Measurements from ENCODE around the gene KIF20A. TPM values are rescaled to one million over a fixed set of nuclear protein-coding genes. Genes with fewer than 3 reads are reported as not detected.
"Not testable (repeated sequence)": the region's sequence is repeated elsewhere in the genome, so short reads cannot be mapped to it uniquely, and the experiment has no call there.

Gene KIF20A
- total RNA-seq, 1 experiment from 2014 or later = 74.2 TPM

- RAD21 ChIA-PET (ENCODE audit: low non-redundant PET in 1 of 2, low total read pairs in 2 of 2, uncharacterized antibody in 2 of 2, unreplicated experiment in 2 of 2); H3K27me3 ChIP-seq (ENCODE audit: insufficient read depth, low read length); H3K9me3 ChIP-seq (ENCODE audit: control insufficient read depth in 1 of 2, insufficient read depth in 1 of 2, low read depth in 1 of 2, low read length in 2 of 2); DNase-seq (ENCODE audit: low read depth, low spot score); H3K27ac ChIP-seq (ENCODE audit: low read depth, low read length); intact Hi-C loops (cut with micrococcal nuclease); H3K4me1 ChIP-seq (ENCODE audit: control insufficient read depth in 1 of 2, insufficient read depth in 2 of 2, low read length in 2 of 2); H3K9ac ChIP-seq (ENCODE audit: low read length); CTCF ChIA-PET; H2AFZ ChIP-seq (ENCODE audit: low read depth, low read length, poor library complexity, severe bottlenecking); H3K36me3 ChIP-seq (ENCODE audit: control insufficient read depth in 1 of 2, insufficient read depth in 2 of 2, low read length in 2 of 2); H3K4me3 ChIP-seq (replicated peaks in 1 of 2; ENCODE audit: low read depth in 1 of 2, low read length in 2 of 2); H4K20me1 ChIP-seq (ENCODE audit: insufficient read depth); H3K4me2 ChIP-seq (ENCODE audit: low read length); BruUV-seq (replicated peaks); ATAC-seq; POLR2A ChIA-PET; H3K79me2 ChIP-seq (ENCODE audit: insufficient read depth, low read length); H3K9me2 ChIP-seq (ENCODE audit: insufficient read depth): not testable (repeated sequence)
These were observed 35.3 kb upstream of the KIF20A start for GRCh38 chr5:138143578-138143977.

- BruUV-seq (replicated peaks) = no TSS peak
- Histone ChIP-seq H3K4me3 (replicated peaks in 1 of 2; ENCODE audit: low read depth in 1 of 2, low read length in 2 of 2) (peak overlapping the region in 1 of 2 experiments; percentile 6; a peak in 1 of 4 replicates), H3K4me1 (ENCODE audit: control insufficient read depth in 1 of 2, insufficient read depth in 2 of 2, low read length in 2 of 2) (peaks cover 4 to 19% of the 10 kb centered on the region in 2 experiments; a peak in 3 of 4 replicates), H3K36me3 (ENCODE audit: control insufficient read depth in 1 of 2, insufficient read depth in 2 of 2, low read length in 2 of 2) (no peaks in the 10 kb centered on the region), H3K27me3 (ENCODE audit: insufficient read depth, low read length) (no peaks in the 10 kb centered on the region), H3K9me3 (ENCODE audit: control insufficient read depth in 1 of 2, insufficient read depth in 1 of 2, low read depth in 1 of 2, low read length in 2 of 2) (no peaks in the 10 kb centered on the region), H2AFZ (ENCODE audit: low read depth, low read length, poor library complexity, severe bottlenecking) (peak overlapping the region; percentile 86), H3K79me2 (ENCODE audit: insufficient read depth, low read length) (no peaks in the 10 kb centered on the region), H3K27ac (ENCODE audit: low read depth, low read length) (no peak overlapping the region), H3K9me2 (ENCODE audit: insufficient read depth) (no peaks in the 10 kb centered on the region), H3K9ac (ENCODE audit: low read length) (no peak overlapping the region), H4K20me1 (ENCODE audit: insufficient read depth) (no peaks in the 10 kb centered on the region), H3K4me2 (ENCODE audit: low read length) (peak overlapping the region; percentile 63)
- ChIA-PET RAD21 (ENCODE audit: low non-redundant PET in 1 of 2, low total read pairs in 2 of 2, uncharacterized antibody in 2 of 2, unreplicated experiment in 2 of 2) (interaction anchor here in 1 of 2 experiments (0.6 kb wide), 1 partner anchor 28 kb away, joined by 3 read pairs; no protein-coding TSS in a partner anchor), CTCF (interaction anchor here (1.3 to 1.5 kb wide), 3 partner anchors 67 to 519 kb away, joined by 3 to 5 read pairs (median 4); no protein-coding TSS in a partner anchor), POLR2A (no interaction called here)
- intact Hi-C loops (cut with micrococcal nuclease) = no loop called here
- peak; percentile 46 for DNase-seq (ENCODE audit: low read depth, low spot score)
- peak; percentile 92 for ATAC-seq
- no peak for TF ChIP-seq CEBPB (IDR thresholded peaks at IDR 0.05; ENCODE audit: low read depth)
- no peak for TF ChIP-seq SIN3A (IDR thresholded peaks at IDR 0.05; ENCODE audit: low read depth)
- no peak for TF ChIP-seq SP1 (IDR thresholded peaks at IDR 0.05; ENCODE audit: low read depth)
- TF ChIP-seq, protein P1, sequence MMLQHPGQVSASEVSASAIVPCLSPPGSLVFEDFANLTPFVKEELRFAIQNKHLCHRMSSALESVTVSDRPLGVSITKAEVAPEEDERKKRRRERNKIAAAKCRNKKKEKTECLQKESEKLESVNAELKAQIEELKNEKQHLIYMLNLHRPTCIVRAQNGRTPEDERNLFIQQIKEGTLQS (IDR thresholded peaks at IDR 0.05) = no peak
- no peak for TF ChIP-seq ZFX (IDR thresholded peaks at IDR 0.05)
- no peak for TF ChIP-seq ZNF274 (IDR thresholded peaks at IDR 0.05; ENCODE audit: low read depth, low read length)
- peak; percentile 26; the same call in 1 of the 2 replicates for TF ChIP-seq ELF1 (IDR thresholded peaks at IDR 0.05; ENCODE audit: borderline replicate concordance, low read depth)
- TF ChIP-seq JUND (IDR thresholded peaks at IDR 0.05) = peak; percentile 59; the same call in 1 of the 2 replicates
- peak; percentile 55; the same call in 1 of the 2 replicates for TF ChIP-seq CBX3 (IDR thresholded peaks at IDR 0.05; ENCODE audit: low read depth)
- no peak for TF ChIP-seq REST (IDR thresholded peaks at IDR 0.05; ENCODE audit: low read depth)
- no peak for TF ChIP-seq POLR2A (IDR thresholded peaks at IDR 0.05; ENCODE audit: borderline replicate concordance, extremely low read depth, insufficient read depth, insufficient read length)
- TF ChIP-seq TCF7L2 (IDR thresholded peaks at IDR 0.05; ENCODE audit: borderline replicate concordance, extremely low read depth, insufficient read depth, insufficient read length) = no peak
- TF ChIP-seq CTCF (IDR thresholded peaks at IDR 0.05 in 2 of 3, conservative IDR thresholded peaks at IDR 0.05 in 1 of 3; ENCODE audit: borderline replicate concordance in 1 of 3, insufficient read depth in 1 of 3, low read depth in 2 of 3, low read length in 2 of 3) = no peak
- no peak for TF ChIP-seq RAD21 (IDR thresholded peaks at IDR 0.05; ENCODE audit: low read depth)
- no peak for TF ChIP-seq POLR2AphosphoS5 (IDR thresholded peaks at IDR 0.05; ENCODE audit: low read depth, low read length)
- TF ChIP-seq EZH2phosphoT487 (IDR thresholded peaks at IDR 0.05; ENCODE audit: borderline replicate concordance) = no peak
- TF ChIP-seq SRF (IDR thresholded peaks at IDR 0.05; ENCODE audit: low read depth) = no peak
These were observed 30.1 kb upstream of the KIF20A start for GRCh38 chr5:138148811-138149210.

All from HCT116 (cell line).